K562 (cell line): ENCODE results near the gene CCSER1. TPM values are rescaled to one million over a fixed set of nuclear protein-coding genes. Genes with fewer than 3 reads are reported as not detected.

Experiments used
- ATAC-seq: fragments of 200-7000 bp; cut with Tn5 transposase; 3 replicates; pipeline ENCODE4 v1.9.1; 2020; ENCODE audit warnings: moderate library complexity
- BruUV-seq: library from RNA; stranded (reverse); fragments of 400-500 nt; replicated peaks from 2 replicates; lab custom pipeline; 2021; lab: Mats Ljungman, UMichigan
- CTCF ChIA-PET: fragments of 300-600 bp; formaldehyde crosslinking; extraction: SDS; loops from one replicate; lab custom pipeline; 2021; ENCODE audit warnings: low intra/inter-chr PET ratio; lab: Yijun Ruan, JAX
- POLR2A ChIA-PET: fragments of 300-600, 350-650 bp; sonication (Branson Sonifier 250); formaldehyde crosslinking; extraction: SDS; loops from one replicate; lab custom pipeline; 2021; ENCODE audit warnings: antibody characterized with exemption, inconsistent platforms; lab: Yijun Ruan, JAX
- DNase-seq, 4 experiments: peaks; one replicate each; pipeline versions ENCODE4 v3.0.0 to v3.0.0-alpha.2; 2011 to 2018; ENCODE audit warnings: low spot score in 3 of 4, mixed read lengths in 3 of 4; ENCODE audit errors: extremely low read depth in 1 of 4
- FAIRE-seq: peaks from 2 replicates; lab custom pipeline; 2011; peaks lifted over from hg19 to GRCh38; lab: Jason Lieb, UNC
- H2AFZ ChIP-seq: 2 replicates; pipeline ENCODE4 v1.6.0; 2011; ENCODE audit warnings: low read depth, low read length, control low read depth, inconsistent platforms
- H3K27ac ChIP-seq: fragments of 200-600 bp; 3 replicates; pipeline ENCODE4 v1.8.0; 2011; ENCODE audit warnings: low read depth, mild to moderate bottlenecking, control low read depth, inconsistent platforms, low read length, moderate library complexity, mixed read lengths; ENCODE audit errors: extremely low read depth
- H3K27me3 ChIP-seq, 2 experiments: fragments of 300-600 bp in 1 of 2; 2 replicates in 1 of 2; 3 replicates in 1 of 2; pipeline versions ENCODE4 v1.6.0 to v1.8.0; 2011; ENCODE audit warnings: inconsistent platforms in 2 of 2, low read length in 2 of 2, mild to moderate bottlenecking in 1 of 2, mixed read lengths in 1 of 2, moderate library complexity in 1 of 2; ENCODE audit not compliant: control insufficient read depth in 2 of 2, insufficient read depth in 2 of 2
- H3K36me3 ChIP-seq: fragments of 300-600 bp; 3 replicates; pipeline ENCODE4 v1.8.0; 2011; ENCODE audit warnings: mild to moderate bottlenecking, low read length, inconsistent platforms; ENCODE audit not compliant: control insufficient read depth, insufficient read depth
- H3K4me1 ChIP-seq, 2 experiments: fragments of 200-600 bp in 1 of 2; replicated peaks in 1 of 2; 2 replicates in 1 of 2; 3 replicates in 1 of 2; pipeline versions ENCODE4 v1.5.1 to v1.8.0; 2011; ENCODE audit warnings: inconsistent platforms in 2 of 2, low read length in 2 of 2, mild to moderate bottlenecking in 1 of 2, mixed read lengths in 1 of 2, moderate library complexity in 1 of 2; ENCODE audit not compliant: control insufficient read depth in 2 of 2, insufficient read depth in 2 of 2
- H3K4me2 ChIP-seq: 2 replicates; pipeline ENCODE4 v1.6.1; 2011; ENCODE audit warnings: low read length, control low read depth, inconsistent platforms, mixed read lengths; ENCODE audit not compliant: insufficient read depth
- H3K4me3 ChIP-seq: fragments of 200-600 bp; sonication (generic), shearing (Covaris generic); 2 replicates; pipeline ENCODE4 v1.5.1; 2016; ENCODE audit warnings: control low read depth, inconsistent platforms
- H3K79me2 ChIP-seq: fragments of 200-600 bp; 3 replicates; pipeline ENCODE4 v1.8.0; 2011; ENCODE audit warnings: low read length, inconsistent platforms; ENCODE audit not compliant: control insufficient read depth, insufficient read depth
- H3K9ac ChIP-seq, 2 experiments: 2 replicates each; pipeline versions ENCODE4 v1.6.0 to v1.6.1; 2011; ENCODE audit warnings: low read depth in 2 of 2, low read length in 2 of 2, control low read depth in 1 of 2, inconsistent platforms in 1 of 2, mild to moderate bottlenecking in 1 of 2, mixed read lengths in 1 of 2; ENCODE audit not compliant: insufficient read depth in 1 of 2
- H3K9me1 ChIP-seq: one replicate; pipeline ENCODE4 v1.6.0; 2011; ENCODE audit warnings: inconsistent platforms, mild to moderate bottlenecking, low read length, moderate library complexity; ENCODE audit not compliant: control insufficient read depth, insufficient read depth
- H3K9me3 ChIP-seq: replicated peaks from 2 replicates; pipeline ENCODE4 v1.5.1; 2011; ENCODE audit warnings: low read depth, low read length, inconsistent platforms; ENCODE audit not compliant: control insufficient read depth, insufficient read depth
- H4K20me1 ChIP-seq: replicated peaks from 2 replicates; pipeline ENCODE4 v1.6.1; 2011; ENCODE audit warnings: low read length, inconsistent platforms, mixed read lengths; ENCODE audit not compliant: control insufficient read depth, insufficient read depth
- AFF1 ChIP-seq, 2 experiments: fragments of 450-650 bp; IDR thresholded peaks; 2 replicates each; pipeline ENCODE4 v1.6.1; 2018; ENCODE audit warnings: mild to moderate bottlenecking in 2 of 2, low read depth in 1 of 2; ENCODE audit not compliant: partially characterized antibody in 2 of 2
- ARNT ChIP-seq, 2 experiments: fragments of 450-650 bp; IDR thresholded peaks; 2 replicates each; pipeline ENCODE4 v1.6.1; 2016; ENCODE audit warnings: mild to moderate bottlenecking in 1 of 2
- ATF2 ChIP-seq: sonication (generic); formaldehyde crosslinking; IDR thresholded peaks from 2 replicates; pipeline ENCODE4 v1.8.1; 2022; ENCODE audit warnings: missing genetic modification reagents
- CBX8 ChIP-seq: fragments of 200-600 bp; sonication (generic); IDR thresholded peaks from 2 replicates; pipeline ENCODE4 v1.6.1; 2012; ENCODE audit warnings: borderline replicate concordance, mixed run types, low read depth, mild to moderate bottlenecking, moderate library complexity, mixed read lengths, low read length, control low read depth, inconsistent platforms; ENCODE audit not compliant: poor library complexity, severe bottlenecking; ENCODE audit errors: extremely low read depth
- CHD2 ChIP-seq: IDR thresholded peaks from 2 replicates; pipeline ENCODE4 v1.6.1; 2011; ENCODE audit warnings: low read depth, low read length
- FOXA3 ChIP-seq, 2 experiments: fragments of 450-650 bp in 1 of 2; sonication (generic) in 1 of 2; formaldehyde crosslinking; IDR thresholded peaks in 1 of 2; conservative IDR thresholded peaks in 1 of 2; 2 replicates each; pipeline versions ENCODE4 v1.4.0 to v1.8.0; 2020 to 2022; ENCODE audit warnings: mild to moderate bottlenecking in 2 of 2, missing genetic modification reagents in 1 of 2
- GATAD2A ChIP-seq: fragments of 450-650 bp; IDR thresholded peaks from 2 replicates; pipeline ENCODE4 v1.6.1; 2017
- HNRNPLL ChIP-seq: fragments of 200-400 bp; formaldehyde crosslinking; IDR thresholded peaks from 2 replicates; pipeline ENCODE4 v1.6.1; 2017; ENCODE audit warnings: low read length, low read depth, mild to moderate bottlenecking; ENCODE audit not compliant: poor library complexity, severe bottlenecking
- MNT ChIP-seq, 2 experiments: fragments of 450-650 bp; conservative IDR thresholded peaks; 2 replicates each; pipeline ENCODE4 v1.6.1; 2017; ENCODE audit warnings: mild to moderate bottlenecking in 2 of 2, moderate library complexity in 2 of 2
- SMAD2 ChIP-seq: fragments of 150-350 bp; IDR thresholded peaks from 2 replicates; pipeline ENCODE4 v1.6.1; 2014; ENCODE audit warnings: low read depth, mild to moderate bottlenecking, low read length
- SRSF9 ChIP-seq: fragments of 200-400 bp; formaldehyde crosslinking; IDR thresholded peaks from 2 replicates; pipeline ENCODE4 v1.6.1; 2017; ENCODE audit warnings: low read depth, low read length, borderline replicate concordance
- TRIM25 ChIP-seq: fragments of 450-650 bp; IDR thresholded peaks from 2 replicates; pipeline ENCODE4 v1.7.0; 2016; ENCODE audit warnings: borderline replicate concordance
- ZNF3 ChIP-seq: fragments of 250-450 bp; sonication (Bioruptor Pico); IDR thresholded peaks from 2 replicates; pipeline ENCODE4 v1.5.0; 2021; ENCODE audit warnings: mild to moderate bottlenecking, moderate library complexity
- ZNF695 ChIP-seq: fragments of 450-650 bp; formaldehyde crosslinking; IDR thresholded peaks from 2 replicates; pipeline ENCODE4 v1.4.0; 2020; ENCODE audit warnings: mild to moderate bottlenecking, moderate library complexity
- WGBS: fragments of 100-300 bp; shearing (Covaris generic); methylation state at CpG from one replicate; pipeline ENCODE4 v1.1.6; 2016; ENCODE audit warnings: low coverage, mixed read lengths; ENCODE audit not compliant: insufficient coverage; ENCODE audit errors: missing lambda C conversion rate; 5-methylcytosine and 5-hydroxymethylcytosine counted together
- in situ Hi-C: fragments of 300-500 bp; cut with MboI; formaldehyde crosslinking; loops from 4 replicates; pipeline ENCODE4 v1.15.0; 2018; ENCODE audit warnings: inconsistent platforms, mixed read lengths
- intact Hi-C: fragments of 100-400 bp; cut with micrococcal nuclease; formaldehyde crosslinking; loops from 2 replicates; pipeline ENCODE4 v1.14.2; 2022
- polyA plus RNA-seq, 8 experiments: library from polyadenylated mRNA; depleted of rRNA in 4 of 8; stranded (reverse) in 5 of 8; unstranded in 3 of 8; fragments of >200 nt; fragmentation: Nextera tagmentation in 2 of 8; fragmentation: Illumina TruSeq in 1 of 8; extraction: Ambion mirVana in 2 of 8; extraction: Trizol in 1 of 8; gene quantifications; 2 replicates each; pipeline versions ENCODE4 v1.2.1 to v1.2.3, GENCODE V29; 2011 to 2014; ENCODE audit warnings: inconsistent platforms in 1 of 8, missing spikeins in 1 of 8
- total RNA-seq, 7 experiments: library from RNA; depleted of rRNA in 6 of 7; stranded (reverse); fragments of >200 nt in 6 of 7; fragmentation: Illumina TruSeq in 2 of 7; extraction: Trizol in 2 of 7; gene quantifications; 2 replicates each; pipeline versions ENCODE4 v1.2.1 to v1.2.3, GENCODE V29; 2011 to 2021; ENCODE audit warnings: low replicate concordance in 1 of 7

CCSER1 gene
- total and polyA plus RNA-seq, 9 of the 15 experiments (the other 6 are each of a cell fraction or from before 2014, with no cell fraction given) = not detected

- Histone ChIP-seq H3K36me3 (no peaks in the 10 kb centered on the region), H3K27me3 (no peaks in the 10 kb centered on the region), H3K27ac (no peak overlapping the region), H3K79me2 (no peaks in the 10 kb centered on the region), H4K20me1 (no peaks in the 10 kb centered on the region), H3K9me1 (no peaks in the 10 kb centered on the region), H2AFZ (no peak overlapping the region), H3K4me2 (no peak overlapping the region), H3K4me3 (no peak overlapping the region), H3K9me3 (no peaks in the 10 kb centered on the region), H3K9ac (no peak overlapping the region), H3K4me1 (no peaks in the 10 kb centered on the region)
- ATAC-seq (no peak), DNase-seq (no peak), FAIRE-seq (no peak)
- intact Hi-C loops = no loop called here
- CTCF ChIA-PET = no interaction called here
- in situ Hi-C loops = no loop called here
- POLR2A ChIA-PET = no interaction called here
- BruUV-seq = no TSS peak
- WGBS = 0% methylated on average over 5 of the region's 5 CpGs
- TF ChIP-seq SMAD2 = no peak
- TF ChIP-seq CBX8 = no peak
- no peak for TF ChIP-seq FOXA3 (CRISPR knock-in tag; conservative IDR thresholded peaks at IDR 0.05 in 1 of 2, IDR thresholded peaks at IDR 0.05 in 1 of 2)
- no peak for TF ChIP-seq MNT (conservative IDR thresholded peaks at IDR 0.05)
- no peak for TF ChIP-seq ZNF695 (CRISPR knock-in tag)
- TF ChIP-seq ARNT (IDR thresholded peaks at IDR 0.05) = no peak
- no peak for TF ChIP-seq HNRNPLL
- no peak for TF ChIP-seq ATF2
- TF ChIP-seq CHD2 = no peak
- no peak for TF ChIP-seq ZNF3 (CRISPR knock-in tag)
- no peak for TF ChIP-seq TRIM25
- TF ChIP-seq AFF1 (IDR thresholded peaks at IDR 0.05; ENCODE audit: low read depth in 1 of 2, partially characterized antibody in 2 of 2) = no peak
- no peak for TF ChIP-seq SRSF9
- no peak for TF ChIP-seq GATAD2A
These were observed 42.3 kb upstream of the CCSER1 start for GRCh38 chr4:90084967-90085295.
